K562 (cell line): ENCODE measurements around the gene SLC39A5. TPM values are rescaled to one million over a fixed set of nuclear protein-coding genes. Genes with fewer than 3 reads are reported as not detected.
"Not testable (repeated sequence)": the region's sequence is repeated elsewhere in the genome, so short reads cannot be mapped to it uniquely, and the experiment has no call there.

ENCODE experiments used
- ATAC-seq: fragments of 200-7000 bp; cut with Tn5 transposase; 3 replicates; pipeline ENCODE4 v1.9.1; 2020; ENCODE audit warnings: moderate library complexity
- BruUV-seq: library from RNA; stranded (reverse); fragments of 400-500 nt; replicated peaks from 2 replicates; lab custom pipeline; 2021; lab: Mats Ljungman, UMichigan
- CTCF ChIA-PET: fragments of 300-600 bp; formaldehyde crosslinking; extraction: SDS; loops from one replicate; lab custom pipeline; 2021; ENCODE audit warnings: low intra/inter-chr PET ratio; lab: Yijun Ruan, JAX
- POLR2A ChIA-PET: fragments of 300-600, 350-650 bp; sonication (Branson Sonifier 250); formaldehyde crosslinking; extraction: SDS; loops from one replicate; lab custom pipeline; 2021; ENCODE audit warnings: antibody characterized with exemption, inconsistent platforms; lab: Yijun Ruan, JAX
- DNase-seq, 4 experiments: peaks; one replicate each; pipeline versions ENCODE4 v3.0.0 to v3.0.0-alpha.2; 2011 to 2018; ENCODE audit warnings: low spot score in 3 of 4, mixed read lengths in 3 of 4; ENCODE audit errors: extremely low read depth in 1 of 4
- FAIRE-seq: peaks from 2 replicates; lab custom pipeline; 2011; peaks lifted over from hg19 to GRCh38; lab: Jason Lieb, UNC
- H2AFZ ChIP-seq: 2 replicates; pipeline ENCODE4 v1.6.0; 2011; ENCODE audit warnings: low read depth, low read length, control low read depth, inconsistent platforms
- H3K27ac ChIP-seq: fragments of 200-600 bp; 3 replicates; pipeline ENCODE4 v1.8.0; 2011; ENCODE audit warnings: low read depth, mild to moderate bottlenecking, control low read depth, inconsistent platforms, low read length, moderate library complexity, mixed read lengths; ENCODE audit errors: extremely low read depth
- H3K27me3 ChIP-seq, 2 experiments: fragments of 300-600 bp in 1 of 2; 2 replicates in 1 of 2; 3 replicates in 1 of 2; pipeline versions ENCODE4 v1.6.0 to v1.8.0; 2011; ENCODE audit warnings: inconsistent platforms in 2 of 2, low read length in 2 of 2, mild to moderate bottlenecking in 1 of 2, mixed read lengths in 1 of 2, moderate library complexity in 1 of 2; ENCODE audit not compliant: control insufficient read depth in 2 of 2, insufficient read depth in 2 of 2
- H3K36me3 ChIP-seq: fragments of 300-600 bp; 3 replicates; pipeline ENCODE4 v1.8.0; 2011; ENCODE audit warnings: mild to moderate bottlenecking, low read length, inconsistent platforms; ENCODE audit not compliant: control insufficient read depth, insufficient read depth
- H3K4me1 ChIP-seq, 2 experiments: fragments of 200-600 bp in 1 of 2; replicated peaks in 1 of 2; 2 replicates in 1 of 2; 3 replicates in 1 of 2; pipeline versions ENCODE4 v1.5.1 to v1.8.0; 2011; ENCODE audit warnings: inconsistent platforms in 2 of 2, low read length in 2 of 2, mild to moderate bottlenecking in 1 of 2, mixed read lengths in 1 of 2, moderate library complexity in 1 of 2; ENCODE audit not compliant: control insufficient read depth in 2 of 2, insufficient read depth in 2 of 2
- H3K4me2 ChIP-seq: 2 replicates; pipeline ENCODE4 v1.6.1; 2011; ENCODE audit warnings: low read length, control low read depth, inconsistent platforms, mixed read lengths; ENCODE audit not compliant: insufficient read depth
- H3K4me3 ChIP-seq: fragments of 200-600 bp; sonication (generic), shearing (Covaris generic); 2 replicates; pipeline ENCODE4 v1.5.1; 2016; ENCODE audit warnings: control low read depth, inconsistent platforms
- H3K79me2 ChIP-seq: fragments of 200-600 bp; 3 replicates; pipeline ENCODE4 v1.8.0; 2011; ENCODE audit warnings: low read length, inconsistent platforms; ENCODE audit not compliant: control insufficient read depth, insufficient read depth
- H3K9ac ChIP-seq, 2 experiments: 2 replicates each; pipeline versions ENCODE4 v1.6.0 to v1.6.1; 2011; ENCODE audit warnings: low read depth in 2 of 2, low read length in 2 of 2, control low read depth in 1 of 2, inconsistent platforms in 1 of 2, mild to moderate bottlenecking in 1 of 2, mixed read lengths in 1 of 2; ENCODE audit not compliant: insufficient read depth in 1 of 2
- H3K9me1 ChIP-seq: one replicate; pipeline ENCODE4 v1.6.0; 2011; ENCODE audit warnings: inconsistent platforms, mild to moderate bottlenecking, low read length, moderate library complexity; ENCODE audit not compliant: control insufficient read depth, insufficient read depth
- H3K9me3 ChIP-seq: replicated peaks from 2 replicates; pipeline ENCODE4 v1.5.1; 2011; ENCODE audit warnings: low read depth, low read length, inconsistent platforms; ENCODE audit not compliant: control insufficient read depth, insufficient read depth
- H4K20me1 ChIP-seq: replicated peaks from 2 replicates; pipeline ENCODE4 v1.6.1; 2011; ENCODE audit warnings: low read length, inconsistent platforms, mixed read lengths; ENCODE audit not compliant: control insufficient read depth, insufficient read depth
- MYBL2 ChIP-seq, 2 experiments: fragments of 450-650 bp in 1 of 2; sonication (generic) in 1 of 2; formaldehyde crosslinking in 1 of 2; IDR thresholded peaks; 2 replicates each; pipeline versions ENCODE4 v1.6.1 to v1.8.1; 2017 to 2022; ENCODE audit warnings: borderline replicate concordance in 1 of 2, inconsistent platforms in 1 of 2, low read depth in 1 of 2, mild to moderate bottlenecking in 1 of 2, missing genetic modification reagents in 1 of 2, moderate library complexity in 1 of 2
- WGBS: fragments of 100-300 bp; shearing (Covaris generic); methylation state at CpG from one replicate; pipeline ENCODE4 v1.1.6; 2016; ENCODE audit warnings: low coverage, mixed read lengths; ENCODE audit not compliant: insufficient coverage; ENCODE audit errors: missing lambda C conversion rate; 5-methylcytosine and 5-hydroxymethylcytosine counted together
- in situ Hi-C: fragments of 300-500 bp; cut with MboI; formaldehyde crosslinking; loops from 4 replicates; pipeline ENCODE4 v1.15.0; 2018; ENCODE audit warnings: inconsistent platforms, mixed read lengths
- intact Hi-C: fragments of 100-400 bp; cut with micrococcal nuclease; formaldehyde crosslinking; loops from 2 replicates; pipeline ENCODE4 v1.14.2; 2022
- polyA plus RNA-seq, 8 experiments: library from polyadenylated mRNA; depleted of rRNA in 4 of 8; stranded (reverse) in 5 of 8; unstranded in 3 of 8; fragments of >200 nt; fragmentation: Nextera tagmentation in 2 of 8; fragmentation: Illumina TruSeq in 1 of 8; extraction: Ambion mirVana in 2 of 8; extraction: Trizol in 1 of 8; gene quantifications; 2 replicates each; pipeline versions ENCODE4 v1.2.1 to v1.2.3, GENCODE V29; 2011 to 2014; ENCODE audit warnings: inconsistent platforms in 1 of 8, missing spikeins in 1 of 8
- total RNA-seq, 7 experiments: library from RNA; depleted of rRNA in 6 of 7; stranded (reverse); fragments of >200 nt in 6 of 7; fragmentation: Illumina TruSeq in 2 of 7; extraction: Trizol in 2 of 7; gene quantifications; 2 replicates each; pipeline versions ENCODE4 v1.2.1 to v1.2.3, GENCODE V29; 2011 to 2021; ENCODE audit warnings: low replicate concordance in 1 of 7
- TF ChIP-seq, protein P1 (sequence below), 3 experiments: IDR thresholded peaks in 2 of 3; conservative IDR thresholded peaks in 1 of 3; 2 replicates each; pipeline ENCODE4 v1.5.1; 2011 to 2012; ENCODE audit warnings: low read length in 3 of 3, mild to moderate bottlenecking in 3 of 3, control low read depth in 2 of 3, improper control_type of control experiment in 1 of 3, inconsistent platforms in 1 of 3, low read depth in 1 of 3, mixed read lengths in 1 of 3, moderate library complexity in 1 of 3; ENCODE audit not compliant: insufficient read depth in 2 of 3

Gene SLC39A5
- total and polyA plus RNA-seq, 9 of the 15 experiments (the other 6 are each of a cell fraction or from before 2014, with no cell fraction given) = 0.08 to 0.10 TPM; not detected in 7

DNA sequence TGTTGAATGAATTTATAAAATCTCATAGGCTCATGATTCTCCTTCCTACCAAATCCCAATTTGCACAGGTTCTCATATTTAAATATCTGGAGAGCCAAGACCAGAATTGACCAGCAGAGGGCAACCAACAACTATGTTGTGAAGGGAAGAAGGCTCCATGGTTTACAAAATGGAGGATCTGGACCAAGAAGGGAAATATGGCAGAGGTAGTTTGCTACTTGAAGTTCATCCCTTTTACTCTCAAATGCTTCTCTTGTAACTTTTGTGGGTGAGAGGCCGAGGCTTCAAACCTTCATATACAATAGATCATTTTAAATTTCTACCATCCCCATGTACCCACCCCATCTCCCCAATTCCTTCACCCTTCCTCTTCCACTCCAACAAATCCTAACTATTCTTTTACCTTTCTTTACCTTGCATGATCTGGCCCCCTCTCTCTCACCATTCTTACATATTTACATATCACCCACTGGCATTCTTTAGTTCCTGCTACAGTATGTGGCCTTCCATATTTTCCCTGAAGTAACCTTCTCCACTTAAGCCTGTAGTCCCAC, 36.7 kb upstream of the SLC39A5 start (continued):
- TF ChIP-seq, protein P1, sequence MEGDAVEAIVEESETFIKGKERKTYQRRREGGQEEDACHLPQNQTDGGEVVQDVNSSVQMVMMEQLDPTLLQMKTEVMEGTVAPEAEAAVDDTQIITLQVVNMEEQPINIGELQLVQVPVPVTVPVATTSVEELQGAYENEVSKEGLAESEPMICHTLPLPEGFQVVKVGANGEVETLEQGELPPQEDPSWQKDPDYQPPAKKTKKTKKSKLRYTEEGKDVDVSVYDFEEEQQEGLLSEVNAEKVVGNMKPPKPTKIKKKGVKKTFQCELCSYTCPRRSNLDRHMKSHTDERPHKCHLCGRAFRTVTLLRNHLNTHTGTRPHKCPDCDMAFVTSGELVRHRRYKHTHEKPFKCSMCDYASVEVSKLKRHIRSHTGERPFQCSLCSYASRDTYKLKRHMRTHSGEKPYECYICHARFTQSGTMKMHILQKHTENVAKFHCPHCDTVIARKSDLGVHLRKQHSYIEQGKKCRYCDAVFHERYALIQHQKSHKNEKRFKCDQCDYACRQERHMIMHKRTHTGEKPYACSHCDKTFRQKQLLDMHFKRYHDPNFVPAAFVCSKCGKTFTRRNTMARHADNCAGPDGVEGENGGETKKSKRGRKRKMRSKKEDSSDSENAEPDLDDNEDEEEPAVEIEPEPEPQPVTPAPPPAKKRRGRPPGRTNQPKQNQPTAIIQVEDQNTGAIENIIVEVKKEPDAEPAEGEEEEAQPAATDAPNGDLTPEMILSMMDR (IDR thresholded peaks at IDR 0.05 in 2 of 3, conservative IDR thresholded peaks at IDR 0.05 in 1 of 3; ENCODE audit: insufficient read depth in 2 of 3, low read depth in 1 of 3, low read length in 3 of 3) = peak; percentile 82 to 98 (median 82)
- TF ChIP-seq MYBL2 (IDR thresholded peaks at IDR 0.05; ENCODE audit: low read depth) (no peak), MYBL2 (CRISPR knock-in tag; IDR thresholded peaks at IDR 0.05; ENCODE audit: borderline replicate concordance) (no peak)

DNA sequence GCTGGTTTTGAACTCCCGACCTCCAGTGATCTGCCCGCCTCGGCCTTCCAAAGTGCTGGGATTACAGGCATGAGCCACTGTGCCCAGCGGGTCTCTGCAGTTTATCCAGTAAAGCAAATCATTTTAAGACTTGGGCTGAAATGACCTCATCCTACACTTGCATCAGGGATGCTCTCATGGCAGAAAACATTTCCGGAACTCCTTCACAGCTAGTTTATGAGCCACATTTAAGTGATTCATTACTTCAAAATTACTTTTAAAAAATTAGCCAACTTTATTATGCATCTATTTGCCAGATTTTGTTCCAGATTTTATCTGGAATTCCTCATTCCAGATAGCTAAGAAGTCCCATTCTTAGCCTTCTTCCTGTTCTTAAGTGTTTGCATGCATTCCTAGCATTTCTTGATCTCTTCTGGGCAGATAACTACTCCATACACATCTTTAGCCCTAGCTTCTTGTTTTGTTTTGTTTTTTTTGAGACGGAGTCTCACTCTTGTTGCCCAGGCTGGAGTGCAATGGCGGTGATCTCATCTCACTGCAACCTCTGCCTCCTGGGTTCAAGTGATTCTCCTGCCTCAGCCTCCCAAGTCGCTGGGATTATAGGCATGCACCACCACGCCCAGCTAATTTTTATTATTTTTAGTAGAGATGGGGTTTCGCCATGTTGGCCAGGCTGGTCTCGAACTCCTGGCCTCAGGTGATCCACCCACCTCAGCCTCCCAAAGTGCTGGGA, 32.9 kb upstream of the SLC39A5 start:
- H3K4me3 ChIP-seq, H3K9me1 ChIP-seq, H3K9ac ChIP-seq, FAIRE-seq, CTCF ChIA-PET, H3K27ac ChIP-seq, H3K4me2 ChIP-seq, H3K36me3 ChIP-seq, H2AFZ ChIP-seq, H3K27me3 ChIP-seq, ATAC-seq, in situ Hi-C loops, H3K79me2 ChIP-seq, H3K4me1 ChIP-seq, H3K9me3 ChIP-seq, BruUV-seq, DNase-seq, intact Hi-C loops, H4K20me1 ChIP-seq: not testable (repeated sequence)
- POLR2A ChIA-PET = interaction anchor here (0.6 to 0.7 kb wide), 2 partner anchors 8 to 223 kb away, joined by 3 read pairs; partner anchors contain the start of gene RAB5B
- 48% methylated on average over 10 of the region's 11 CpGs for WGBS
